ENCODE measurements around the gene ABI1.

The ABI1 gene

DNA sequence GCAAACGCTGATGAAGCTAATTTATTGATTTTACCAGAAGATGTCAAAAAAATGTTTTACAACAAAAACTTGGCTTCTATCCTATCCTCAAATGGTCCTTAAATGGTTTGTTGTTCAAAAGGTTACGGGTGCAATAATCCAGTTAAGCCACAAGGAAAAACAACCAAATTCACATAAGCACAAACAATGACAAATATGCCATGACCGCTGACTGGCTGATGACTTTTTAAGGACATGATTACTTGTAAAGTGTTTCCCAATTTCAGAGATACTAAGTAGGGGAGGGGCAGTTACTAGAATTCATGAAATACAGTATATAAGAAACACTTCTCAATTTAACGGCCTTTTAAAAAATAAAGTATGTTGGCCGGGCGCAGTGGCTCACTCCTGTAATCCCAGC is 28.8 kb downstream of the ABI1 start:
- TF ChIP-seq, protein P1, sequence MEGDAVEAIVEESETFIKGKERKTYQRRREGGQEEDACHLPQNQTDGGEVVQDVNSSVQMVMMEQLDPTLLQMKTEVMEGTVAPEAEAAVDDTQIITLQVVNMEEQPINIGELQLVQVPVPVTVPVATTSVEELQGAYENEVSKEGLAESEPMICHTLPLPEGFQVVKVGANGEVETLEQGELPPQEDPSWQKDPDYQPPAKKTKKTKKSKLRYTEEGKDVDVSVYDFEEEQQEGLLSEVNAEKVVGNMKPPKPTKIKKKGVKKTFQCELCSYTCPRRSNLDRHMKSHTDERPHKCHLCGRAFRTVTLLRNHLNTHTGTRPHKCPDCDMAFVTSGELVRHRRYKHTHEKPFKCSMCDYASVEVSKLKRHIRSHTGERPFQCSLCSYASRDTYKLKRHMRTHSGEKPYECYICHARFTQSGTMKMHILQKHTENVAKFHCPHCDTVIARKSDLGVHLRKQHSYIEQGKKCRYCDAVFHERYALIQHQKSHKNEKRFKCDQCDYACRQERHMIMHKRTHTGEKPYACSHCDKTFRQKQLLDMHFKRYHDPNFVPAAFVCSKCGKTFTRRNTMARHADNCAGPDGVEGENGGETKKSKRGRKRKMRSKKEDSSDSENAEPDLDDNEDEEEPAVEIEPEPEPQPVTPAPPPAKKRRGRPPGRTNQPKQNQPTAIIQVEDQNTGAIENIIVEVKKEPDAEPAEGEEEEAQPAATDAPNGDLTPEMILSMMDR (IDR thresholded peaks at IDR 0.05; ENCODE audit: insufficient read depth, low read length, missing control alignments): no peak
- ChIA-PET POLR2A (no interaction called here), CTCF (no interaction called here)
- H3K4me3 ChIP-seq (ENCODE audit: low read depth, low read length): no peak overlapping the region
- no peak for DNase-seq (ENCODE audit: low read depth, low spot score)

DNA sequence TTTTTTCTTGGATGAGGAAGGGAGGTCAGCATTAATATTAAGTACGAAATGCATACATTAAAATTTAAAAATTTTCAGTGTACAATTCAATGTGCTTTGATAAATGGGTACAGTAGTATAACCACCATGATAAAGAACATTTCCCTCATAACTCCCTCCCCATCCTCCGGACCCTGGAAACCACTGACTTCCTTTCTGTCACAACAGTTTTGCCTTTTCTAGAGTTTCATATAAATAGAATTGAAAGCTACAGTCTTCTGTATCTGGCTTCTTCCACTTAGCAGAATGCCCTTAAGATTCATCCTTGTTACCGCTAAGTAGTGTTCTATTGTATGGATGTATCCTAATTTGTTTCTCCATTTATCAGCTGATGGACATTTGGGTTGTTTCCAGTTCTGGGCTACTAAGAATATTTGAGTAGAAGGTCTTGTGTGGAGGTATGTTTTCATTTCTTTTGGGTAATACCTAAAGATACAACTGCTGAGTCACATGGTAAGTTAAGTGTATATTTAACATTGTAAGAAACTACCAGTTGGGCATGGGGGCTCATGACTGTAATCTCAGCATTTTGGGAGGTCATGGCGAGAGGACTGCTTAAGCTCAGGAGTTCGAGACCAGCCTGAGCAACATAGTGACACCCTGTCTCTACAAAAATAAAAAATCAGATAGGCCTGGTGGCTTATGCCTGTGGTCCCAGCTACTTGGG is 30.8 kb downstream of the ABI1 start:
- POLR2A ChIA-PET: no interaction called here
- CTCF ChIA-PET: interaction anchor here (0.6 to 0.9 kb wide), 2 partner anchors 11 to 104 kb away, joined by 3 to 4 read pairs; no protein-coding TSS in a partner anchor
- DNase-seq (ENCODE audit: low read depth, low spot score): no peak
- H3K4me3 ChIP-seq (ENCODE audit: low read depth, low read length): no peak overlapping the region
- TF ChIP-seq, protein P1 (IDR thresholded peaks at IDR 0.05; ENCODE audit: insufficient read depth, low read length, missing control alignments): no peak

DNA sequence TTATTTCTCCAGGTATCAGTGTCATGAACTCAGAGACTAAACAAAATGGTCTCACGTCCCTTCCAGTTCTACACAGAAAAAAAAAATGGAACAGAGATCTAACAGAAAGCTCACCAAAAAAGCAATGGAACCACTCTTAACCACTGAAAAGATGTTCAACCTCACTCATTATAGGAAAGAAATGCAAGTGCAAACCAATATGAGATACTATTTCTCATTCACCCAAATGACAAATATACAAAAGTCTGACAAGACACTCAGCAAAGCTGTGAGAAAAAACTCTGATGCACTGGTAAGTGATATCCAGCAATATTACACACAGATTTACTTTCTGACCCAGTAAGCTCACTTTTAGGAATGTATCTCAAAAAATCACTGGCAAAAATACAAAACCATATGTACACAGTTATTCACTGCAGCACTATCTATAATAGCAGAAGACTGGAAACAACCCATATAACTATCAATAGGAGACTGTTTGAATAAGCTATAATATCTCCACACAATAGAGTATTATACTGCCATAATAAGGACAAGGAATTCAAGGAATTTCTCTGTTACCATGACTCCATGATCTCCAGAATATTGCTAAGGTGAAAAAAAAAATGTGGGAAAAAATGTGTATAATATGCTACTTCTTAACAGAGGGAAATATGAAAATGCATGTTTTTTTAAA is 36.6 kb downstream of the ABI1 start:
- CTCF ChIA-PET: interaction anchor here (1.1 kb wide), 1 partner anchor 52 kb away, joined by 4 read pairs; no protein-coding TSS in a partner anchor
- TF ChIP-seq, protein P1 (IDR thresholded peaks at IDR 0.05; ENCODE audit: insufficient read depth, low read length, missing control alignments): no peak
- POLR2A ChIA-PET: no interaction called here
- no peak overlapping the region for H3K4me3 ChIP-seq (ENCODE audit: low read depth, low read length)
- DNase-seq (ENCODE audit: low read depth, low spot score): no peak

DNA sequence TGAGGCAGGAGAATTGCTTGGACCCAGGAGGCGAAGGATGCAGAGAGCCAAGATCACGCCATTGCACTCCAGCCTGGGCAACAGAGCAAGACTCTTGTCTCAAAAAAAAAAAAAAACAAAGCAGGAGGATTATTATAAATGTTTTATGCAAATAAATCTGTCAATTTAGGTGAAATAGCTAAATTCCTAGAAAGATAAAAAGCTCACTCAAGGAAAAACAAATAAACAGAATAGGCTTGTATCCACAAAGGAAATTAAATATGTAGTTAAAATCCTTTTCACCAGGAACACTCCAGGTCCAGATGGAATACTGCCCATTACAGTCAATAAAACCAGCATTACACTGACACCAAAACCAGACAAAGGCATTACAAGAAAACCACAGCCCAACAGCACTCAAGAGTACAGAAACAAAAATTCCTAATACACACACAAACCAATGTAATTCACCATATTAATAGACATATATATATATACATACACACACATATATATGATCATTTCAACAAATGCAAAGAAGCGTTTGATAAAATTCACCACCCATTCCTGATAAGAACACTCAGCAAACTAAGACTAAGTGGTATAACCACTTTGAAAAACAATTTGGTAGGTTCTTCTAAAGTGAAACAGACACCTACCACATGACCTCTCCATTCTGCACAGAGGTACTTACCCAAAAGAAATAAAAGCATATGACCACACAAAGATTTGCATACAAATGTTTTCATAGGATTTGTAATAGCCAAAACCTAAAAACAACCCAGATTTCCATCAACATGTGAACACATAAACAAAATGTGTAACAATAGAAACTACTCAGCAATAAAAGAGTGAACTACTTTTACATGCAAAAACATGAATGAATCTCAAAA is 38.8 kb downstream of the ABI1 start:
- CTCF ChIA-PET: no interaction called here
- POLR2A ChIA-PET: interaction anchor here (1.1 kb wide), 1 partner anchor 12 kb away, joined by 3 read pairs; no protein-coding TSS in a partner anchor
- TF ChIP-seq, protein P1 (IDR thresholded peaks at IDR 0.05; ENCODE audit: insufficient read depth, low read length, missing control alignments): no peak
- H3K4me3 ChIP-seq (ENCODE audit: low read depth, low read length): no peak overlapping the region
- no peak for DNase-seq (ENCODE audit: low read depth, low spot score)

DNA sequence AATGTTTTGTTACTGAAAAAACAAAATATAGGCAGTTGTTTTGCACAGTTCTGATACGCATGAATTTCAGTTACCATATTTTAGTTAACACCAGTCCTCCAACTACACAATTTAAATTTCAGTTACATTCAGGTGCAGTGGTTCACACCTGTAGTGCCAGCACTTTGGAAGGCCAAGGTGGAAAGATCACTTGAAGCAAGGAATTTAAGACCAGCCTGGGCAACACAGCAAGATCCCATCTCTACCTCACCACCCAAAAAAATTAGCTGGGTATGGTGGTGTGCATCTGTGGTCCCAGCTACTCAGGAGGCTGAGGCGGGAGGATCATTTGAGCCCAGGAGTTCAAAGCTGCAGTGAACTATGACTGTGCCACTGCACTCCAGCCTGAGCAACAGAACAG is 45.3 kb downstream of the ABI1 start:
- TF ChIP-seq, protein P1 (IDR thresholded peaks at IDR 0.05; ENCODE audit: insufficient read depth, low read length, missing control alignments): no peak
- no peak for DNase-seq (ENCODE audit: low read depth, low spot score)
- ChIA-PET POLR2A (no interaction called here), CTCF (interaction anchor here (0.9 to 1.1 kb wide), 2 partner anchors 21 to 45 kb away, joined by 3 read pairs; partner anchors contain the start of gene ABI1)
- H3K4me3 ChIP-seq (ENCODE audit: low read depth, low read length): no peak overlapping the region

Measured in AG04449 (cell line).